ENCODE data around the gene PLPP3. TPM values are rescaled to one million over a fixed set of nuclear protein-coding genes. Genes with fewer than 3 reads are reported as not detected.

PLPP3 gene
- total RNA-seq, 1 experiment from 2014 or later = 8.2 TPM

DNA sequence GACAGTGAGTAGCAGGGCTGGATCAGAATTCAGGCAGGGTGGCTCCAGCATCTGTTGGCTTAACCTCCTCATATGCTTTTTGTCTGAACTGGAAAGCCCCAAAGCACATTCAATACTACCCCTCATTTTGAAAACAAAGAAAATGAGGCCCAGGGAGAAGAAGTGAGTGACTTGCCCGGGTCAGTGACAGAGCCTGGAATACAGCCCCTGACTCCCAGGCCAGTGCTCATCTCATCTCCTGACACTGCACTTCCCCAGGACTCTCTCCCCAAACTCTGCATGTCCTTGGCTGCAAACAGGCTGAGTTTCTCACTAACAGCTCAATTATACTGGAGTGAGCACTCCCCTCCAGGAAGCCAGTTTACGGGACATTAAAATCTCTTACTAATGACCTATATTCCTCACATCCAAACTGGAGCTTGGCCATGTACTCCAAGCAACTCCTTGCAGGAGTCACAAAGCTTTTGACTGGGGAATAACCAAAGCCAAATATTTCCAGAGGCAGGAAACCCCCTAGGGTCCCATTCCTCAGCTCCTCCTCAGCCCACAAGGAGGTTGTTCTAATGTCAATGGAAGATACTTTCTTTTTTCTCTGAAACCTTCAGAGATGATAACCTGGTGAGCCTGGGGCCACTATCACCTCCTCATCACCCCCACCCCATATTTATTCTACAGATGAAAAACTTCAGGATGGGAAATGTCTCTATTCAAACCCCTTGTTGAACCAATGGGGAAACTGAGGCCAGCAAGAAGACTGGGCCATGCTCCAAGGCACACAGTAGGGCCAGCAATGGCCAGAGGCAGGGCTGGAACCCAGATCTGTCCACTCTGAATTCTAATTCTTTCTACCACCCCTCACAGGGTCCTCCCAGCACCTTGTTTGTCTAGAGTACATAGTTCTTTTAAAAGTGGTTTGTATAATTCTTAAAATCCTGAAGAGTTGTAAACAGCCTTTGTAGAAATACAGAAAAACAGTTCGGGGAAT is 127.0 kb downstream of the PLPP3 start:
- no peak overlapping the region for H3K27ac ChIP-seq (ENCODE audit: low read length)
- H3K36me3 ChIP-seq (ENCODE audit: control insufficient read depth, insufficient read depth, low read length) = no peaks in the 10 kb centered on the region
- intact Hi-C loops (cut with micrococcal nuclease; ENCODE audit: unreplicated experiment) = no loop called here
- H3K27me3 ChIP-seq (ENCODE audit: control insufficient read depth, insufficient read depth, low read length) = no peaks in the 10 kb centered on the region
- no peak overlapping the region for H3K4me3 ChIP-seq (ENCODE audit: low read depth in 2 of 2, low read length in 2 of 2)
- ATAC-seq (no peak), DNase-seq (ENCODE audit: low read depth, low spot score) (no peak)
- TF ChIP-seq, protein P1, sequence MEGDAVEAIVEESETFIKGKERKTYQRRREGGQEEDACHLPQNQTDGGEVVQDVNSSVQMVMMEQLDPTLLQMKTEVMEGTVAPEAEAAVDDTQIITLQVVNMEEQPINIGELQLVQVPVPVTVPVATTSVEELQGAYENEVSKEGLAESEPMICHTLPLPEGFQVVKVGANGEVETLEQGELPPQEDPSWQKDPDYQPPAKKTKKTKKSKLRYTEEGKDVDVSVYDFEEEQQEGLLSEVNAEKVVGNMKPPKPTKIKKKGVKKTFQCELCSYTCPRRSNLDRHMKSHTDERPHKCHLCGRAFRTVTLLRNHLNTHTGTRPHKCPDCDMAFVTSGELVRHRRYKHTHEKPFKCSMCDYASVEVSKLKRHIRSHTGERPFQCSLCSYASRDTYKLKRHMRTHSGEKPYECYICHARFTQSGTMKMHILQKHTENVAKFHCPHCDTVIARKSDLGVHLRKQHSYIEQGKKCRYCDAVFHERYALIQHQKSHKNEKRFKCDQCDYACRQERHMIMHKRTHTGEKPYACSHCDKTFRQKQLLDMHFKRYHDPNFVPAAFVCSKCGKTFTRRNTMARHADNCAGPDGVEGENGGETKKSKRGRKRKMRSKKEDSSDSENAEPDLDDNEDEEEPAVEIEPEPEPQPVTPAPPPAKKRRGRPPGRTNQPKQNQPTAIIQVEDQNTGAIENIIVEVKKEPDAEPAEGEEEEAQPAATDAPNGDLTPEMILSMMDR (IDR thresholded peaks at IDR 0.05) = no peak
- no peak for TF ChIP-seq POLR2AphosphoS5 (IDR thresholded peaks at IDR 0.05; ENCODE audit: low read depth, low read length)
- TF ChIP-seq TCF7L2 (IDR thresholded peaks at IDR 0.05; ENCODE audit: low read depth, low read length) = no peak
- no peak for TF ChIP-seq REST (IDR thresholded peaks at IDR 0.05; ENCODE audit: insufficient read depth in 1 of 2, low read depth in 2 of 2, low read length in 1 of 2)
- TF ChIP-seq SIN3A (IDR thresholded peaks at IDR 0.05; ENCODE audit: borderline replicate concordance, insufficient read depth, low read depth, low read length) = no peak
- ChIA-PET POLR2A (no interaction called here), CTCF (no interaction called here)
- in situ Hi-C loops (cut with HindIII; ENCODE audit: low pct_unique_long_range_greater_than_20kb, low sequenced_read_pairs) = no loop called here
- no peaks in the 10 kb centered on the region for H3K4me1 ChIP-seq (ENCODE audit: control insufficient read depth, insufficient read depth, low read length)
- H3K9me3 ChIP-seq (ENCODE audit: control insufficient read depth, insufficient read depth, low read depth, low read length) = no peaks in the 10 kb centered on the region
- BruUV-seq (replicated peaks) = no TSS peak

DNA sequence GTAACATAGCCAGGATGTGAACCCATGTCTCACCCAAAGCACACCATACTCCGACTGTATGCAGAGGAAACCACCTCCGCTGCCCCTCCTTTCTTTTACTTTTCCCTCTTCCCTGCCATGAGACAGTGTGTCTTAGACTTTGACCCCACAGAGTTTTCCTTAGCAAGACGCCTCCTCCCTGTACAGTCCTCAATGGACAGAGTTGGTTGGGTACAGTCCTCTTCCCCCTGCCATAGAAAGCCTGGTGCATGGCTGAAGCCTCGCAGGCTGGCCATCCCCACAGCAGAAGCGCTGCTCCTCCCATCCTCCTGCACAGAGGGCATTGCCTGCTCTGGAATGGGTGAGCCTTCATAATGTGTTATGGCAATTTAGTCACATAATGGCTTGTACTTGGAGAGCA is 127.9 kb downstream of the PLPP3 start:
- CTCF ChIA-PET = no interaction called here
- intact Hi-C loops (cut with micrococcal nuclease; ENCODE audit: unreplicated experiment) = no loop called here
- no peak for TF ChIP-seq TCF7L2 (IDR thresholded peaks at IDR 0.05; ENCODE audit: low read depth, low read length)
- no peak for TF ChIP-seq REST (IDR thresholded peaks at IDR 0.05; ENCODE audit: insufficient read depth in 1 of 2, low read depth in 2 of 2, low read length in 1 of 2)
- TF ChIP-seq SIN3A (IDR thresholded peaks at IDR 0.05; ENCODE audit: borderline replicate concordance, insufficient read depth, low read depth, low read length) = no peak
- TF ChIP-seq, protein P1 (IDR thresholded peaks at IDR 0.05) = no peak
- TF ChIP-seq POLR2AphosphoS5 (IDR thresholded peaks at IDR 0.05; ENCODE audit: low read depth, low read length) = no peak
- H3K27ac ChIP-seq (ENCODE audit: low read length) = no peak overlapping the region
- no peak for ATAC-seq
- no peaks in the 10 kb centered on the region for H3K36me3 ChIP-seq (ENCODE audit: control insufficient read depth, insufficient read depth, low read length)
- in situ Hi-C loops (cut with HindIII; ENCODE audit: low pct_unique_long_range_greater_than_20kb, low sequenced_read_pairs) = no loop called here
- H3K4me1 ChIP-seq (ENCODE audit: control insufficient read depth, insufficient read depth, low read length) = no peaks in the 10 kb centered on the region
- DNase-seq (ENCODE audit: low read depth, low spot score) = no peak
- no peaks in the 10 kb centered on the region for H3K27me3 ChIP-seq (ENCODE audit: control insufficient read depth, insufficient read depth, low read length)
- H3K9me3 ChIP-seq (ENCODE audit: control insufficient read depth, insufficient read depth, low read depth, low read length) = no peaks in the 10 kb centered on the region
- BruUV-seq (replicated peaks) = no TSS peak
- POLR2A ChIA-PET = no interaction called here
- no peak overlapping the region for H3K4me3 ChIP-seq (ENCODE audit: low read depth in 2 of 2, low read length in 2 of 2)
